GM21717 (cell line): ENCODE results near the gene ZNF837.
"Not testable (repeated sequence)": the region's sequence is repeated elsewhere in the genome, so short reads cannot be mapped to it uniquely, and the experiment has no call there.

Source experiments
- ATAC-seq: cut with Tn5 transposase; IDR thresholded peaks from one replicate; pipeline ENCODE4 v1.9.1; 2021; ENCODE audit warnings: mild to moderate bottlenecking, moderate library complexity; ENCODE audit not compliant: unreplicated experiment

The ZNF837 gene

DNA sequence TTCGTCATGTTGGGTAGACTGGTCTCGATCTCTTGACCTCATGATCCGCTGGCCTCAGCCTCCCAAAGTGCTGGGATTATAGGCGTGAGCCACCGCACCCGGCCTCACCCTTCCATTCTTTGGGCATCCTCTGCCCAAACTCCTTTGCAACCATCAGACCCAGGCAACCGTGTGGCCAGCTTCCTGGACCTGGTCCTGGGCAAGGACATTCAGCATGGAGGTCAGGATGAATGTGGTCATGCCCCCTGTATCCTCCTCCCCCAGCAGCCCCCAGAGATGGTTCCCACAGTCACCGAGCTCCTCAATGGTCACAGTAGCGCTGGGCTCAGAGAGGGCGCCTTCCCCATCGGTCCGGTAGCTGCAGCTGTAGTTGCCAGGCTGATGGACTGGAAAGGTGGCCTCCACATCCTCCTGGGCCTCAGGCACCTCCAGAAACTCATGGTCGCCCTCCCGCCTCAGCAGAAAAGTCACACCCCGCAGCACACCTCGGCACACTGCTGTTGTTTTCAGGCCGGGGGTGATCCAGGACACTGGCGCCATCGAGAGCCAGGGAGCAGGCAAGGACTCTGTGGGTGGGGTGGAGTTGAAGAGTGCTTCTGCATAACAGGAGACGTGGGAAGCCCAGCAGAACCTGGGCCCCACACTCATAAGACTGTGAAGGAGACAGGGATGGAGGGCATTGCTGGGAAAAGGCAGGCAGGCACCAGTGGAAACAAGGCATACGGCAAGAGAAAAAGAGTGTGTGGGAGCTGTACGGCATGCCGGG is 28.7 kb downstream of the ZNF837 start:
- ATAC-seq: no peak

DNA sequence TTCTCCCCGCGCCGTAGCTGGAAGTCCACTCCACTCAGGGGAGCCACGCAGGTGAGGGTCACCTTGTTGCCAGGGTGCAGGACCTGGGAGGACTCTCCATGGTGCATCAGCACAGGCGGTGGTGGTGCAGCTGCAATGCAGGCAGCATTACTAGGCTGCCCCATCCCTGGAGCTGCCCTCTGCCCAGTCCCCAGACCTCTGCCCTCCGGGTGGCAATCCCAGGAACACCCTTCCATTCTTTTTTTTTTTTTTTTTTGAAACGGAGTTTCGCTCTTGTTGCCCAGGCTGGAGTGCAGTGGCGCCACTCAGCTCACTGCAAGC is 29.3 kb downstream of the ZNF837 start:
- no peak for ATAC-seq

DNA sequence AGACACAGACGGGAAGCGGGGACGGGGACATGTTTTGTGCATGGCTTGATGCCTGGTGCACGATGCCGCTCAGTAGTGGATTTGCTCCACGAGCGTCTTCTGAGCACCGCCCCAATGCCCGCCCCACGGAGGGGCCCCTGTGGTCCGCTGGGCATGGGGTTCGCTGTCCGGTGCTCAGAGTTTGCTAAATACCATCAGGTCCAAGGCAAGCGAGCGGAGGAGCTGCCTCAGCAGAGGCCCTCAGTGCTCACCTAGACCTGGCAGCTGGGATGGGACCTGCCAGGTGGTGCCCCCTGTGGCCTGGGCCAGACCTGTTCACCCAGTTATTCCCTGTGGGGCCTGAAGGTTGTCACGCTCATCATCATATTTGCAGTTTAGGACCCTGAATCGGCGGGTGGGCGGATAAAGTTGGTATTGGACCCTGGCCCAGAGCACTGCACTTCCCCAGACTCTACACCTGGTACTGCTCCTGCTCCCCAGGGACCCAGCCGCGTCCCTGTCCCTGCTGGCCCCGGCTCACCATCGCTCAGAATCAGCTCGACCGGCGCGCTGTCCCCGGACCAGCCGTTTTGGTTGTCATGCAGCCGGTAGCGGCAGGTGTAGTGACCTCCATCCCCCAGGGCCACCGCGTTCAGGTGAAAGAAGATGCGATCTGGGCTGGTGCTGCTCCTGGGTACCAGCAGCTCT is 29.8 kb downstream of the ZNF837 start:
- ATAC-seq: no peak

DNA sequence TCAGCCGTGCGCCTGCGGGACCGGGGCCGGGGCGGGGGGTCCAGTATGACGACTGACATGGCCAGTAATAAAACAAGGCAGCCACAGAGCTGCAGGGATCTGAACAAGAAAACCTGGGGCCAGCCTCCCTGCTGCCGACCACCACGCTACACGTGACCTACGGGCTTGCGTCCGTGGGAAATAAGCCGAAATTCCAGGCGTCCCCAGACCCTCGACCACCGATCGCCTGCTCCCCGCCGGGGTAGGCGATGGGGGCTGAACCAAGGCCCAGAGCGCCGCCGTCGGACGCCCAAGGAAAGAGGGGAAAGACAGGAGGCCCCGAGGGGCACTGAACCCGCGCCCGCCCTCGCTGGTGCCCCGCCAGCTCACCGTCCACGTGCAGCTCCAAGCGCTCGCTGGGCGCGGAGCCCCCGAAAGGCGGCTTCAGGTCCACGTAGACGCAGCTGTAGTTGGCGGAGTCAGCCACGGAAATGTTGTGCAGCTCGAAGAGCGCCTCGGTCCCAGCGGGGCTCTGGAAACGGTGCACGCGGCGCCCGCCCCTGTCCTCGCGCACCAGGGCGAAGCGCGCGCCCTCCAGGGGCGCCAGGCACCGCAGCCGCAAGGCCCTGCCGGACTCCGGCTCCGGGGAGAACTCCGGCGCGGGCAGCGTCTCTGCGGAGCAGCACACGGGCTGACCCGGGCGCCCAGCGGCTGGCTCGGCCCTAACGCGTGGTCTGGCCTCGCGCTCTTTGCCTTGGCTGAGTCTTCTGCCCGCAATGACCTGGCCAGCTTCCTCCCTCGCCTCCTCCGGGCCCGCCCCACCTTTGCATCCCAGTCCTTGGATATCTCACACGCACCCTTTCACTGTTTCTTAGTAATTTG is 30.6 kb downstream of the ZNF837 start:
- ATAC-seq: no peak

DNA sequence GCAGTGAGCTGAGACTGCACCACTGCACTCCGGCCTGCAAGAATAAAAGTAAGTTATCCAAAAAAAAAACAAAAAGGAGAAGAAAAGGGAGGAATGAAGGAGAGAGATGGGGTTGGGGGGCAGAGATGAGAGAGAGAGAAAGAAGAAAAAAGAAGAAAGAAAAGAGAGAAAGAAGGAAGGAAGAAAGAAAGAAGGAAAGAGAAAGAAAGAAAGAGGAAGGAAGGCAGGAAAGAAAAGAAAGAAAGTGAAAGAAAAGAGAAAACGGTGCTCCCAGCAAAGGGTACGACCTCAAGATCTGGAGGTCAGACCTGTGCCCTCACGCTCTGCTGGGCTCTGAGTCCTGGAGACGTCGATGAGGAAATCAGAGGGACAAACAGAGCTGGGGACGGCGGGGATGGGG is 31.2 kb downstream of the ZNF837 start:
- no peak for ATAC-seq

DNA sequence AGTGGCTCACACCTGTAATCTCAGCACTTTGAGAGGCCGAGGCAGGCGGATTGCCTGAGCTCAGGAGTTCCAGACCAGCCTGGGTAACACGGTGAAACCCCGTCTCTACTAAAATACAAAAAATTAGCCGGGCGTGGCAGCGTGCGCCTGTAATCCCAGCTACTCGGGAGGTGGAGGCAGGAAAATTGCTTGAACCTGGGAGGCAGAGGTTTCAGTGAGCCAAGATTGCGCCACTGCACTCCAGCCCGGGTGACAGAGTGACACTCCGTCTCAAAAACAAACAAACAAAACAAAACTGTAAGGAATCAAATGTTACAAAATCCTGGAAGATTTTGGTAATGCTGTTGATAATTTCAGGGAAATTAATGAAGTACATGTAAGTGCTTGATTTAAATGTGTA is 32.8 kb downstream of the ZNF837 start:
- not testable (repeated sequence) for ATAC-seq

DNA sequence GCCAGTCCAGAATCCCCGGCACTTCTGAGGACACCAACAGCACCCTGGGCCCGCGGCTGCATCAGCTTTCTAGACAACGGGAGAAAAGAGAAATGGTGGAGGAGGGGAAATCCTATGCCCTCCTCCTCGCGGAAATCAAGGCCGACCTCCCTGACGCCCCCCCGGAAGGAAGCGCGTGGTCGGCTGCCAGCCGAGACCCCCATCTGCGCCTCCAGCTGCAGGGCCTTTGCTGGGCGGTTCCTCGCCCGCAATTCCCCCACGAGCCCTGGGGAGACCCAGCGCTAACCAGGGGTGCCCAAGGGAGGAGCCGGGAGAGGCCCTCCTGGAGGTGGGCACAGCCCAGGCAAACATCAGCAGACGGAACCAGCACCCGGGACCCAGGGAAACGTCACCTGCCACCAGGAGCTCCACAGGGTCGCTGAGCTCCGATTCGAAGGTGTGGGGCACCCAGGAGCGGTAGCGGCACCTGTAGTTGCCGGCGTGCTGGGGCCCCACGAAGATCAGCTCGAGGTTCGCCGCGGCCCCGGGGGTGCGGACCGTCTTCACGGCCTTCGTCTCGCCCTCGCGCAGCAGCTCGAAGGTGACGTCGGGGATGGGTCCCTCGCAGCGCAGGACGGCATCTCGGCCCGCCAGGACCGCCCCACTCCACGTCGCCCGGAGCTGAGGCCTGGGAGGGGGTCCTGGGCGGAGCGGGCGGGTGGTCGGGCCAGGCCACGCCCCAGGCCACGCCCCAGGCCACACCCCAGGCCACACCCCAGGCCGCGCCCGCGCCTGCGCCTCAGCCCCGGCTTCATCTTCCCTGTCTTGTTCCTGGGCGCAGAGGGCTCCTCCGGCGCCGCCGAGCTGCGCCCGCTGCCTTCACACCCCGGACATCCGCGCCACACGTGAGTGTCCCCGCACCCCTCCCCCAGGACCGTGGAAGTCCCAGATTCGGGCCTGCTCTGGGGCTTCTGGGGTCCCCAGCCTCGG is 33.6 kb downstream of the ZNF837 start:
- peak; percentile 67 for ATAC-seq

DNA sequence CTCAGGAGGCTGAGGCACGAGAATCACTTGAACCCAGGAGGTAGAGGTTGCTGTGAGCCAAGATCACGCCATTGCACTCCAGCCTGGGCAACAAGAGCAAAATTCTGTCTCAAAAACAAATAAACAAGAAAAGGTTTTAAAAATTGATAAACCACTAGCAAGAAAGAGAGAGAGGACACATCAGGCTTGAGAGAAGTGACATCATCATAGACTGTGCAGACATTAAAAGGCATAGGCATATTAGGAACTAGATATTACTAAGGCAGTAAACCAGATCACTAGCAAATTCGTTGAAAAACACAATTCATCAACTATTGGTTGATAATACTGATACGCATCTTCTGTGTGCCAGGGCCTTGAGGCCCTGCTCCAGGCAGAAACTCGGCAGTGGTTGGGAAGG is 35.3 kb downstream of the ZNF837 start:
- no peak for ATAC-seq

DNA sequence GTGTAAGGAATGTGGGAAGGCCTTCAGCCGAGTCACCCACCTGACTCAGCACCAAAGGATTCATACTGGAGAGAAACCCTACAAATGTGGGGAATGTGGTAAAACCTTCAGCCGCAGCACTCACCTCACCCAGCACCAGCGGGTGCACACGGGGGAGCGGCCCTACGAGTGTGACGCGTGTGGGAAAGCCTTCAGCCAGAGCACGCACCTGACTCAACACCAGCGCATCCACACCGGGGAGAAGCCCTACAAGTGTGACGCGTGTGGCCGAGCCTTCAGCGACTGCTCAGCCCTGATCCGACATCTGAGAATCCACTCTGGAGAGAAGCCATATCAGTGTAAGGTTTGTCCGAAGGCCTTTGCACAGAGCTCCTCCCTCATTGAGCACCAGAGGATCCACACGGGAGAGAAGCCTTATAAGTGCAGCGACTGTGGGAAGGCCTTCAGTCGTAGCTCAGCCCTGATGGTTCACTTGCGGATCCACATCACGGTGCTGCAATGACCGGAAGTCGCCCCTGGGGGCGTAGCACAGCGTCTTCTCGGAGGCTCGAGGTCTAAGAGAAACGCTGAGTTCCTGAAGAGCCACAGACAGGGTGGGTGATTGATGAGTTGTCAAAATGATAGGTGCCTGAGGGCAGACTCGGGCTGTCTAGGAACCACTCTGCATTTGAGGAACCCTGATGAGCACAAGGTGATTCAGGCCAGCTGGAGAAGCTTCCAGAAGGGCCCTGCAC is 41.8 kb downstream of the ZNF837 start:
- ATAC-seq: no peak

DNA sequence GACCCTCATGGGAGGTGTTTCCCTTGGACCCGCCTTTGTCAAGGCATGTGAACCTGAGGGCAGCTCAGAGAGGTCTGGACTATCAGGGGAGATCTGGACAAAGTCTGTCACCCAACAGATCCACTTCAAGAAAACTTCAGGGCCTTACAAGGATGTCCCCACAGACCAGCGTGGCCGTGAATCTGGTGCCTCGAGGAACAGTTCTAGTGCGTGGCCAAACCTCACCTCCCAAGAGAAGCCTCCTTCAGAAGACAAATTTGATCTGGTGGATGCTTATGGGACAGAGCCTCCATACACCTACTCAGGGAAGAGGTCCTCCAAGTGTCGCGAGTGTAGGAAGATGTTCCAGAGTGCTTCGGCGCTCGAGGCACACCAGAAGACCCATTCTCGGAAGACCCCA is 42.5 kb downstream of the ZNF837 start:
- ATAC-seq: no peak

DNA sequence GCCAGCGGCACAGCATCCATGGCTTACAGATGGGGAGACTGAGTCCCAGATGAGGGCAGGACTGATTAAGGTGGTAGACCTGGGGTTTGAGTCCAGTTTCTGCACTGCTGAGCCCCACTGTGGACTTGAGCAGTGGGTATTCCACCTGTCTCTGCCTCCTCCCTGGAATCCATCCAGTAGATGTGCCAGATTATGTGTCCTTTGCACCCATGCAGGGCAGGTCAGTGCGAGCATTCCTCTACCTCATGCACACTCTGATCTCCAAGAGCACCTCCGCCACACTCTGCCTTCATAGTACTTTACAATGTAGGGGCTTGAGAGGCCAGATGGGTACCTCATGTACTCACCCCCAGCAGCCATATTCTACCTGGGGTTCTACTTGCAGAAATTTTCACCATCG is 44.0 kb downstream of the ZNF837 start:
- ATAC-seq: no peak

DNA sequence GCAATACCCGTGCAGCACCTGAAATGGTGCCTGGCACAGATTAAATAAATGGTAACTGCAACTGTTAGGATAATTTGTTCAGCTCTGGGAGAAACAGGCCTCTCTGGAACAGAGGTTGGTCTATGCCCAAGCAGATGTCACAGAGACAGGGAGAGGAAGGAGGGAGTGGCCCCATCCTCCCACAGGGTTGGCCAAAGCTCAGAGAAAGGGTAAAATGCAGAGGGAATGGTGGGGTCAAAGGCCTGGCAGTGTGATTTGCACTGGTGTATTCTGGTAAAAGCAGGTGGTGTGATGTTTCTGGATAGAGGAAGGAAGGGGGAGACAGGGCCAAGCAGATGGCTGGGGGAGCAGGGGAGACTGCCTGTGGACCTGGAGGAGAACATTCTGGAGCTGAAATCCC is 44.6 kb downstream of the ZNF837 start:
- no peak for ATAC-seq

DNA sequence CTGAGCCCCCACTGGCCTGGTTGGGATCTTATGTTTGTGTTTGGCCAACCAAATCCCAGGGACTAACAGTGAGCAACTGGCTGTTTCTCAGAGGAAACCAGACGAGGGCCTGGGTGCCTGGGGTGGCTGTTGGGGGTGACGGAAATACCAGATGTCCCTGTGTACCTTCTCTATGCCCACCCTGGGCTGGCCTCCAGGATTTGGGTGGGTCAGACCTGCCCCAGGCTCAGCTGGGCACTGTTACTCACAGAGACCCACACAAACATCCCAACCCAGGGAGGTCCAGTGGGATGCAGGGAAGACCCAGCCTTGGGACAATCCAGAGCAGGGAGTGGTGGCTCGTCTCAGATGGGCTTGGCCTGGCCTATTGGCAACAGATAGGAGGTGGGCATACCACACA is 45.2 kb downstream of the ZNF837 start:
- ATAC-seq: no peak

DNA sequence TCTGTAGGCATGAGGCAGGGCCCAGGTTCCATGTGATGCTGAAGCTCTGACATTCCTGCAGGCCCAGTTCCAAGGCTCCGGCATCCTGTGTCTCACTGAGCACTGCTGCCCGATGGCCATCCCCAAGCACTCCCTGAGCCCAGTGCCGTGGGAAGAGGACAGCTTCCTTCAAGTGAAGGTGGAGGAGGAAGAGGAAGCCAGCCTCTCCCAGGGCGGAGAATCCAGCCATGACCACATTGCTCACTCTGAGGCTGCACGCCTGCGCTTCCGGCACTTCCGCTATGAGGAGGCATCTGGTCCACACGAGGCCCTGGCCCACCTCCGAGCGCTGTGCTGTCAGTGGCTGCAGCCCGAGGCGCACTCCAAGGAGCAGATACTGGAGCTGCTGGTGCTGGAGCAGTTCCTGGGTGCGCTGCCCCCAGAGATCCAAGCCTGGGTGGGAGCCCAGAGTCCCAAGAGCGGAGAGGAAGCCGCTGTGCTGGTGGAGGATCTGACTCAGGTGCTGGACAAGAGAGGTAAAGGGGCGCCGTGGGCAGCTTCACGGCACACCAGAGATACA is 46.1 kb downstream of the ZNF837 start:
- ATAC-seq: no peak

DNA sequence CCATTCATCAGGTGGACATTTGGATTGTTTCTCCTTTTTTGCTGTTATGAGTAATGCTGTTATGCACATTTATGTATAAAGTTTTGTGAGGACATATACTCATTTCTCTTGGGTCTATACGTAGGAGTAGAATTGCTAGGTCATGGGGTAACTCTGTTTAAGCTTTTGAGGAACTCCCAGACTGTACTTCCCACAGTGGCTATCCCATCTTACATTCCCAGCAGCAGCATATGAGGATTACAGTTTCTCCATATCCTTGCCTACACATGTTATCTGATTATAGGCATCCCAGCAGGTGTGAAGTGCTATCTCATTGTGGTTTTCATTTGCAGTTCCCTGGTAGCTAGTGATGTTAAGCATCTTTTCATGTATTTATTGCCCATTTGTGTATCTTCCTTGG is 48.1 kb downstream of the ZNF837 start:
- no peak for ATAC-seq

DNA sequence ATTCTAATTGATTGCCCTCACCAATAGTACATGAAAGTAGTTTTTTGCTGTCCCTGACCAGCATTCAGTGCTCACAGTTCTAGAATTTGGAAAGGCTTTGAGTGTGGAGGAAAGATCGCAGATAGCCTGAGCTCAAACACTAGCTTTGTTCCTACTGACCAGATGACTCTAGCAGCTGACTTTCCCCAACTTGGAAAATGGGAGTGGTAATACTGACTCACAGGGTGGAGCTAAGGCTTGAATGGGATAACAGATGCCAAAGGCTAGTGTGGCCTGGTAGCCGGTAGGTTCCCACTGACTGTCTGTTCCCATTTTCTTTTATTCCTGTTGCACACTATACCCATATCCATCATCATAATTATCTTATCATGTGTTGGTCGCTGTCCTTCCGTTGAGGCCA is 50.4 kb downstream of the ZNF837 start:
- ATAC-seq: no peak

DNA sequence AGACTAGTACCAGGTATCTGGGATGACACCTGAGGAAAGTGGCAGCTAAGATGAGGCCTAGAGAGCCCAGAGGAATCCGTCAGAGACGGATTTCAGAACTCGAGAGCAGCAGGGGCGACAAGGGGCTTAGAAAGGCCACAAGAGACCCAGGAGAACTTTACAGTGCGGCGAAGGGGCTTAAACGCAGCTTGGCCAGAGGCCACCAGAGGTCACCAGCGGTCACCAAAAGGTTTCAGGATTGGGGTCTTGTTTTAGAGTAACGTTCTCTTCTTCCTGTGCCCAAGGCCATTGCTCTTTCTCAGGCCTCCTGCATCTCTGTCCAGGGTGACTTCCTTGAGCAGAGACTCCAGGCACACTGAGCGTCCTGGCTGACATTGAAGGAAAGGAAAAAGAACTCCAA is 51.8 kb downstream of the ZNF837 start:
- ATAC-seq: no peak

DNA sequence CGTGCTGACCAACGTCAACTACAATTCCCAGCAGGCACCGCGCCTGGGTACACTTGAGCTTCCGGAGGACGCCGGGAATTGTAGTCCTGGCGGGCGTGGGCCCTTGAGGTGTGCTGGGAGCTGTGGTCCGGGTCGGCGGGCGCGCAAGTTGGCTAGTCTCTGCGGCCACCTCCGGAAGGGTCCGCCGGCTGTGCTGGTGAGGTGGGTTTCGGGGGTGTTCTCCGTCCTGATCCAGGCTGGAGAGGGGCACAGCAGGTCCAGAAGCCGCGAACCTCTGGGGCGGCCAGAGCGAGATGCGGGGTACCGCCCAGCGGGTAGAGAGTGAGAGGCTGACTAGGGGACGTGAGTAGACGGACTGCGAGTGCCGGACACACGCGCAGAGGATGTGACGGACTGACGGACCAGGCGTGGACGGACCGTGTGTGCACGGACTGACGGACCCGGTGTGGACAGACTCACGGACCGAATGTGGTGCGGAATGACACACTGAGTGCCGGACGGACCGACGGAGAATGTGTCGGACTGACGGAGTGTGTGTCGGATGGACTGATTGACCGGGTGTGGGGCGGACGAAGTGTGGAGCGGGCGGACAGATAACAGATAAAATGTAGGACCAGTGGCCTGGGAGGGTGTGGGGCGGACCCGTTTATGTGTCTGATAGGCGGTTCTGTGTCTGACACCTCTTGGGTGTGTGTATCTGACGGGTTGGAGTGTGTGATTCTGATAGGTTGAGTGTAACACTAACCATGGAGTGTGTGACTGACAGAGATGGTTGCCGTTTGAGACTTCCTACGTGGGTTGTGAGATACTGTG is 53.7 kb downstream of the ZNF837 start, which contains the start of gene ZSCAN22:
Gene ZSCAN22 (plus strand): TSS at position 81 of the 813 bp plus-strand sequence. CDS start 7,809 bp downstream, outside the sequence.
- peak; percentile 76 for ATAC-seq

DNA sequence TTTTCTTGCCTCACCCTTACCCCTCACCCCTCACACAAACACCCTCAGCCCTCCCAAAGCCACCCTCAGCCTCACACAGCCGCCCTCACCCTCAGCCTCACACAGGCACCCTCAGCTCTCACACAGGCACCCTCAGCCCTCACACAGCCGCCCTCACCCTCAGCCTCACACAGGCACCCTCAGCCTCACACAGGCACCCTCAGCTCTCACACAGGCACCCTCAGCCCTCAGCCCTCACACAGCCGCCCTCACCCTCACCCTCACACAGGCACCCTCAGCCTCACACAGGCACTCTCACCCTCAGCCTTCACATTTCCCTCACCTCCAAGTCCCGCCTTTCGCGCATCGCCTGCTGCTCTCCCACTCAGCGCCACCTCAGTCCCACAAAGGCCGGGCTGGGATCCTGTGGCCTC is 54.3 kb downstream of the ZNF837 start:
- ATAC-seq: no peak
